Subcutaneous adipose tissue (tissue), 4 donors: ENCODE measurements around the gene MED16. TPM values are rescaled to one million over a fixed set of nuclear protein-coding genes. Genes with fewer than 3 reads are reported as not detected.

Experiments used
- CTCF ChIP-seq: fragments of 450-650 bp; IDR thresholded peaks from one replicate; pipeline ENCODE4 v1.5.1; 2016; ENCODE audit warnings: low read depth, mild to moderate bottlenecking, control low read depth, antibody characterized with exemption, moderate library complexity
- total RNA-seq, 4 donors: library from RNA; depleted of rRNA; stranded (reverse); fragments of >200 nt; gene quantifications; one replicate each; pipeline ENCODE4 v1.1.0, GENCODE V29; 2016

The MED16 gene
- total RNA-seq, 4 donors from 2014 or later = 18.4 to 38.4 (median 19.2) TPM

GRCh38 chr19:845707-846521 lies 47.1 kb downstream of the MED16 start:
- TF ChIP-seq CTCF = no peak

- TF ChIP-seq CTCF = no peak
Measured at GRCh38 chr19:844546-844971, 48.4 kb downstream of the MED16 start.

GRCh38 chr19:843836-844545 lies 49.0 kb downstream of the MED16 start:
- no peak for TF ChIP-seq CTCF

- no peak for TF ChIP-seq CTCF
Measured at GRCh38 chr19:843180-843835, 49.7 kb downstream of the MED16 start.

- no peak for TF ChIP-seq CTCF
Measured at GRCh38 chr19:840519-841206, 52.3 kb downstream of the MED16 start, which contains the start of gene PRTN3. TSS of gene PRTN3 (plus strand) at chr19:840999. CDS start at chr19:841009, 10 bp downstream.

GRCh38 chr19:835210-835810 lies 57.7 kb downstream of the MED16 start:
- no peak for TF ChIP-seq CTCF
